SJCRH30 (cell line): ENCODE data around the gene ING1. TPM values are rescaled to one million over a fixed set of nuclear protein-coding genes. Genes with fewer than 3 reads are reported as not detected.
"Not testable (repeated sequence)": the region's sequence is repeated elsewhere in the genome, so short reads cannot be mapped to it uniquely, and the experiment has no call there.

ENCODE experiments used
- DNase-seq, 2 experiments: peaks; one replicate each; pipeline ENCODE4 v3.0.0-alpha.2; 2015 to 2020
- H3K27ac ChIP-seq: fragments of 250-450 bp; sonication (Bioruptor Pico); 2 replicates; pipeline ENCODE4 v1.5.1; 2020; ENCODE audit warnings: mild to moderate bottlenecking, moderate library complexity
- H3K27me3 ChIP-seq: fragments of 250-450 bp; sonication (Bioruptor Pico); 2 replicates; pipeline ENCODE4 v1.5.1; 2020; ENCODE audit warnings: mild to moderate bottlenecking, moderate library complexity
- H3K36me3 ChIP-seq: fragments of 250-450 bp; sonication (Bioruptor Pico); 2 replicates; pipeline ENCODE4 v1.5.1; 2020; ENCODE audit warnings: mild to moderate bottlenecking, moderate library complexity
- H3K4me1 ChIP-seq: fragments of 250-450 bp; sonication (Bioruptor Pico); 2 replicates; pipeline ENCODE4 v1.5.1; 2020; ENCODE audit warnings: mild to moderate bottlenecking, moderate library complexity
- H3K4me3 ChIP-seq: fragments of 250-450 bp; sonication (Bioruptor Pico); 2 replicates; pipeline ENCODE4 v1.5.1; 2020; ENCODE audit warnings: mild to moderate bottlenecking, moderate library complexity
- H3K9me3 ChIP-seq: fragments of 250-450 bp; sonication (Bioruptor Pico); replicated peaks from 2 replicates; pipeline ENCODE4 v1.5.1; 2020; ENCODE audit warnings: mild to moderate bottlenecking, moderate library complexity
- total RNA-seq: library from RNA; depleted of rRNA; stranded (reverse); fragments of >200 nt; shearing (Covaris generic); gene quantifications from 2 replicates; pipeline ENCODE4 v1.2.3, GENCODE V29; 2014

The ING1 gene
- total RNA-seq, 1 experiment from 2014 or later = 12.2 TPM

DNA sequence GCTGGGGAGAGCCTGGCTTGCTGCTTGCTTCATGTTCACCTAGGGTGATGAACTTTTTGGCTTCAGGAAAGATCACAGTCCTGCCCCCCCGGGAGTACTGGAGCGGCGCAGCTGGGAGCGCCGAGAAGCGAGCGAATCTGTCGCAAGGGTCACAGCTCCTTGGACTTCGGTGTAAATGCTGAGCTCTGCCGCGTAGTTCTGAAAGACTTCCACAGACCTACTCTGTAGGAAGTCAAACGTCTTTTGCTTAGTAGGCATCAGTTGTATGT is 2.7 kb downstream of the ING1 start:
- Histone ChIP-seq H3K9me3 (no peaks in the 10 kb centered on the region), H3K4me1 (no peaks in the 10 kb centered on the region)
- DNase-seq = no peak

DNA sequence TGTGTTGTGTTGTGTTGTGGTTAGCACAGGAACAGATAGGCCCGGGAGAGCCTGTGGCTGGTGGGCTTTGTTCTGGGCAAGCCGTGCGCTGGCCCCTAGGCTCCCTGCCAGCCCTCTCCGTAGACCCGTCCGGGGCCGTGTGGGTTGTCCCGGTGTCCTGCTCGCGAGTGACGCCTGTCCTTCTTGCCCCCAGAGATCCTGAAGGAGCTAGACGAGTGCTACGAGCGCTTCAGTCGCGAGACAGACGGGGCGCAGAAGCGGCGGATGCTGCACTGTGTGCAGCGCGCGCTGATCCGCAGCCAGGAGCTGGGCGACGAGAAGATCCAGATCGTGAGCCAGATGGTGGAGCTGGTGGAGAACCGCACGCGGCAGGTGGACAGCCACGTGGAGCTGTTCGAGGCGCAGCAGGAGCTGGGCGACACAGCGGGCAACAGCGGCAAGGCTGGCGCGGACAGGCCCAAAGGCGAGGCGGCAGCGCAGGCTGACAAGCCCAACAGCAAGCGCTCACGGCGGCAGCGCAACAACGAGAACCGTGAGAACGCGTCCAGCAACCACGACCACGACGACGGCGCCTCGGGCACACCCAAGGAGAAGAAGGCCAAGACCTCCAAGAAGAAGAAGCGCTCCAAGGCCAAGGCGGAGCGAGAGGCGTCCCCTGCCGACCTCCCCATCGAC is 5.7 kb downstream of the ING1 start:
- Histone ChIP-seq H3K36me3 (peaks cover 16% of the 10 kb centered on the region), H3K9me3 (no peaks in the 10 kb centered on the region), H3K4me3 (no peak overlapping the region), H3K4me1 (no peaks in the 10 kb centered on the region), H3K27ac (no peak overlapping the region), H3K27me3 (no peaks in the 10 kb centered on the region)
- no peak for DNase-seq

More for the DNA sequence above, 2.7 kb downstream of the ING1 start:
- peak overlapping the region; percentile 63 for H3K27ac ChIP-seq
- H3K27me3 ChIP-seq = no peaks in the 10 kb centered on the region
- H3K36me3 ChIP-seq = peaks cover 11% of the 10 kb centered on the region
- peak overlapping the region; percentile 87 for H3K4me3 ChIP-seq

DNA sequence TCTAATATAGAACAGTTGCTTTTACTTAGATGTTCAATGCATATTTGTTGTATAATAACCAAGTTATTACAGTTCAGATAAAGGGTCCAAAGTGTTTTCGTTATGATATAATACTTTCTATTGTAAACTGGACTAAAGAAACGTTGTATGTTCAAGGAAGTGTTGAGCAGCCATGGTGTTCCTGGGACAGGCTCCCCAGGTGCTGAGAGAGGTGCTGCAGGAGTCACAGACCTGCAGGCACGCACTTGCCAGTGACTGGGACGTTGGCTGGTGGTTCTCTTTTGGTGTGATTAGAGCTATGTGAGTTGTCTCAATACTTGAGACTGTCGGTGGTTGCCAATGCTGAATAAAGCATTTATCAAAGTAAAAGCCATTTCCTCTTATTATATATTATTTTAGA is 9.5 kb downstream of the ING1 start:
- H3K36me3 ChIP-seq = peaks cover 16% of the 10 kb centered on the region
- no peak overlapping the region for H3K27ac ChIP-seq
- H3K27me3 ChIP-seq = no peaks in the 10 kb centered on the region
- no peaks in the 10 kb centered on the region for H3K9me3 ChIP-seq
- no peak overlapping the region for H3K4me3 ChIP-seq
- H3K4me1 ChIP-seq = no peaks in the 10 kb centered on the region
- DNase-seq = no peak

DNA sequence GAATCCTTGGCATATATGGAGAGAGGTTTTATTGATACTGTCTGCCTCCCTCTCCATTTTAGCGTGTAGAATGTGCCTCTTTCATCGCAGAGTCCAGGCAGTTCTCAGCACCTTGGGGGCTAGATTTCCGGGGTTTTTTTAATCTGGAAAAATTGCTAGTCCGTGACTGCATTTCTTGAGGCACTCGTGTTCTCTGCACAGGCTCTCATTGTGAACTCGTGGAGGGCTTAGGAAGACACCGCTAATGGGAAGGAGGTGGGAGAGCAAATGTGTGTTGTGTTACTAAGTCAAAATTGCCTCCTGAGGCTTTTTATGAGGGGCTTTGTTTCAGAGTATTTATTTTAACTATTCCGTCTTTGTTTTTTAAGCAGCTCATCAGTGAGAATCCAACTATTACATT is 10.1 kb downstream of the ING1 start:
- Histone ChIP-seq H3K36me3 (peaks cover 16% of the 10 kb centered on the region), H3K9me3 (no peaks in the 10 kb centered on the region), H3K4me1 (no peaks in the 10 kb centered on the region), H3K27me3 (no peaks in the 10 kb centered on the region), H3K4me3 (no peak overlapping the region), H3K27ac (no peak overlapping the region)
- no peak for DNase-seq

DNA sequence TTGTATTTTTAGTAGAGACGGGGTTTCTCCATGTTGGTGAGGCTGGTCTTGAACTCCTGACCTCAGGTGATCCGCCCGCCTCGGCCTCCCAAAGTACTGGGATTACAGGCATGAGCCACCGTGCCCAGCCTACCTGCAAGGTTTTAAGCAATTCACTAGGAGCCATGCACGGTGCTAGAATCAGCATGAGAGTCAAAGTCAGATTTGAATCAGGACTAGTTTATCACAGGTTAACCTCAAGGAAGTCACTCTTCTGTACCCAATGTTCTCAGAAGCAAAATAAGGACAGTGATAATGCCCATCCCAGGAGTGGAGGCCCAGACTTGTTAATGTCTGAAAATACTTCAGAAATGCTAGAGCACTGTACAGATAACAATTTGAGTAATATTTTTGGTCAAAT is 12.7 kb downstream of the ING1 start:
- H3K36me3 ChIP-seq, H3K4me3 ChIP-seq, H3K27me3 ChIP-seq, H3K27ac ChIP-seq, DNase-seq, H3K9me3 ChIP-seq, H3K4me1 ChIP-seq: not testable (repeated sequence)

DNA sequence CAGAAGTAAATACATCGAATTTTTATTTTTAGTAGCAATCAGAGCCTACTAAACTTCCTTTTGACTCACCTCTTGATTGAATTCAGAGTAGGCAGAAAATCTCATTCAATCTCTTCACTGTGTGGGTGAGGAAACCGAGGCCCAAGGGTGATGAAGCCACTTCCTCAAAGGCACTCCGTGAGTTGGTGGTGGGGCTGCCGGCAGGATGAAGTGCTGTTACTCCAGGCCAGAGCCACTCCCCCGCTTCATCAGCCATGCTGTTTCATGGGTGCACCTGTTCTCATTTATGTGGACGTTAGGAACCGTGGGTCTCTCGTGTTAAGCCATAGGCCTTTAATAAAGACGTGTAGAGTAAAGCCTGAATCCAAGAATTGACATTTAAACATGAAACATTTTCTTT is 13.2 kb downstream of the ING1 start:
- H3K4me1 ChIP-seq = no peaks in the 10 kb centered on the region
- no peaks in the 10 kb centered on the region for H3K9me3 ChIP-seq
- H3K27me3 ChIP-seq = no peaks in the 10 kb centered on the region
- 0 out of 2 replicates have a peak, but pooled peaks cover 5% of the 10 kb centered on the region for H3K36me3 ChIP-seq
- peak in 1 of 2 experiments; percentile 10 for DNase-seq
- H3K4me3 ChIP-seq = no peak overlapping the region
- no peak overlapping the region for H3K27ac ChIP-seq

DNA sequence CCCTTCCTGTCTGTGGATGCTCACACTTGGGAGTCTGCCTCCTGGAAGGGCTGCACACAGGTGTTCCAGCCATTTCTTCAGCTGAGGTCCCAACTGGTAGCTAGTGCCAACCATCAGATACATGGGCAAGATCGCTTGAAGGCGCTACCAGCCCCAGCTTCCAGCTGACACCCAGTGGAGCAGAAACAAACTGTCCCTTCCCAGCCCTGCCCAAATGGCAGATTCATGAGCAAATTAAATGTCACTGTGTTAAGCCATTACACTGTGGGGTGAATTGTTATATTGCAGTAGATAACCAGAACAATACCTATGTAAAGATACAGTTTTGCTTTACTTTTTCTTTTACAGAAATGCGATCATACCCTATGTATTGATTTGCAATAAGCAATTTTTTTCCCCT is 17.6 kb downstream of the ING1 start:
- Histone ChIP-seq H3K27ac (no peak overlapping the region), H3K4me3 (no peak overlapping the region), H3K9me3 (no peaks in the 10 kb centered on the region), H3K4me1 (no peaks in the 10 kb centered on the region), H3K27me3 (no peaks in the 10 kb centered on the region), H3K36me3 (no peaks in the 10 kb centered on the region)
- no peak for DNase-seq

DNA sequence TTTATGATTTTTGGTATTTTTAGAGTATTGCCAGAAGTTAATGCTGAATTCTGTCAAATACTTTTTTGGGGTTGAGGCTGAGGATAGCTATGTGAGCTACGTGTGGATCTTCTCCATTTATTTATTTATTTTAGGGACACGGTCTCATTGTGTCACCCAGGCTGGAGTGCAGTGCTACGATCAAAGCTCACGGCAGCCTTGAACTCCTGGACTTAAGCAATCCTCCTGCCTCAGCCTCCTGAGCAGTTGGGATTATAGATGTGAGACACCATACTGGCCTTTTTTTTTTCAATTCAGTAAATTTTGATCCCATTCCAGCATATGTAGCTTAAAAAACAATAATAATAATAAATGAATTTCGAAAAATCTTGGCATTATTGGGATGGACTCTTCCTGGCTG is 21.1 kb downstream of the ING1 start:
- Histone ChIP-seq H3K4me1 (no peaks in the 10 kb centered on the region), H3K27ac (no peak overlapping the region), H3K36me3 (no peaks in the 10 kb centered on the region), H3K27me3 (no peaks in the 10 kb centered on the region), H3K4me3 (no peak overlapping the region), H3K9me3 (0 out of 2 replicates have a peak, but pooled peaks cover 3% of the 10 kb centered on the region)
- no peak for DNase-seq

DNA sequence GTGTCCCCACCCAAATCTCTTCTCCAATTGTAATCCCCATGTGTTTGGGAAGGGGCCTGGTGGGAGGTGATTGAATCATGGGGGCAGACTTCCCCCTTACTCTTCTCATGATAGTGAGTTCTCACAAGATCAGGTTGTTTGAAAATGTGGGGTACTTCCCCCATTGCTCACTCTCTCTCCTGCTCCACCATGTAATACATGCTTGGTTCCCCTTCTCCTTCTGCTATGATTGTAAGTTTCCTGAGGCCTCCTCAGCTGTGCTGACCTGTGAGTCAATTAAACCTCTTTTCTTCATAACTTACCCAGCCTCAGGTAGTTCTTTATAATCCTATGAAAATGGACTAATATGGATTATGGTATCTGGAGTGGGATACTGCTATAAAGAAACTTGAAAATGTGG is 24.1 kb downstream of the ING1 start:
- DNase-seq = no peak
- Histone ChIP-seq H3K27ac (no peak overlapping the region), H3K36me3 (no peaks in the 10 kb centered on the region), H3K9me3 (0 out of 2 replicates have a peak, but pooled peaks cover 3% of the 10 kb centered on the region), H3K4me1 (no peaks in the 10 kb centered on the region), H3K4me3 (no peak overlapping the region), H3K27me3 (no peaks in the 10 kb centered on the region)

DNA sequence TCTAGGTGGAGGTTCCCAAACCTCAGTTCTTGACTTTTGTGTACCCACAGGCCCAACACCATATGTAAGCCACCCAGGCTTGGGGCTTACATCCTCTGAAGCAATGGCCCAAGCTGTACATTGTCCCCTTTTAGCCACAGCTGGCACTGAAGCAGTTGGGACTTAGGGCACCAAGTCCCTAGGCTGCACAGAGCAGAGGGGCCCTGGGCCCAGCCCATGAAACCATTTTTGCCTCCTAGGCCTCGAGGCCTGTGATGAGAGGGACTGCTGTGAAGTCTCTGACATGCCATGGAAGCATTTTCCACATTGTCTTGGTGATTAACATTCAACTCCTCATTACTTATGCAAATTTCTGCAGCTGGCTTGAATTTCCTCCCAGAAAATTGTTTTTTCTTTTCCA is 30.2 kb downstream of the ING1 start:
- H3K27me3 ChIP-seq = no peaks in the 10 kb centered on the region
- DNase-seq = no peak

DNA sequence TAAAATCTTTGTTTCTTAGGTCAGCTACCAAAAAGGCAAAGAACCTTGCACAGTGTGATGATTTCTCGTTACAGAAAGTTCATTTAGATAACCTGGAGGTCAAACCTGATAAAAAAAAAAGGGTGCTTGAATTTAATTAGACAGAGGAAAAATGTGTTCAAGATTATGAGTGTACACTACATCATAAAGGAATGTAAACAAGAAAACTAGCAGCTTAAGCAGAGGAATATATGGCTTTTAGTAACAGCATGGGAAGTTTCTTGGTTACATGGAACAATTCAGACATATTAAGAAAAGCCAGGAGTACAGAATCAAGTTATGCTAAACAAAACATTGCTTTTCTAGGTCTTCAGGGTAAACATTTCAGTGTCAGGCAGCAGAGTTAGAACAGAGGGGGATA is 32.9 kb downstream of the ING1 start:
- Histone ChIP-seq H3K27ac (no peak overlapping the region), H3K36me3 (no peaks in the 10 kb centered on the region), H3K9me3 (no peaks in the 10 kb centered on the region; the same call in 1 of the 2 replicates), H3K27me3 (no peaks in the 10 kb centered on the region), H3K4me1 (no peaks in the 10 kb centered on the region), H3K4me3 (no peak overlapping the region)
- no peak for DNase-seq

More for the DNA sequence above, 30.2 kb downstream of the ING1 start:
- H3K27ac ChIP-seq = no peak overlapping the region
- H3K9me3 ChIP-seq = no peaks in the 10 kb centered on the region; the same call in 1 of the 2 replicates
- no peak overlapping the region for H3K4me3 ChIP-seq
- H3K36me3 ChIP-seq = no peaks in the 10 kb centered on the region
- H3K4me1 ChIP-seq = no peaks in the 10 kb centered on the region

DNA sequence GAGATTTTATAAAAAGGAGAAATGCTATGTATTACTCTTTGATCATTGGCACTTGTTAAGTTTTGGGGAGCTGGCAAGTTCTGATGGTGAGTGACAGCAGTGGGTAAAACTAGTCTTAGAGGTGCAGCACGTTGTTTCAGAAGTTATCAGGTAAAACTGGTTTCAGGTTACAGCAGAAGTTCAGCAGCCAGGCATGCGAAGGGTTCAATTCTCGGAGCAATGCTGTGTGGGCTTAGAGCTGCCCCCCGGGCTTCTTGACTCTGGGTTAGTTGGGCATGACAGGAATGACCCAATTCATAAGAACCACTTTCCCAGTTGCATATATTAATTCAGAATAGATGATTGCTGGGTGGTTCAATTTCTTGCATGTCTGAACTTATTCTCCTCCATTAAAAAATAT is 34.8 kb downstream of the ING1 start:
- no peaks in the 10 kb centered on the region; the same call in 1 of the 2 replicates for H3K9me3 ChIP-seq
- no peak for DNase-seq
- no peaks in the 10 kb centered on the region for H3K27me3 ChIP-seq
- H3K27ac ChIP-seq = no peak overlapping the region
- no peaks in the 10 kb centered on the region for H3K36me3 ChIP-seq
- H3K4me1 ChIP-seq = no peaks in the 10 kb centered on the region
- no peak overlapping the region for H3K4me3 ChIP-seq

DNA sequence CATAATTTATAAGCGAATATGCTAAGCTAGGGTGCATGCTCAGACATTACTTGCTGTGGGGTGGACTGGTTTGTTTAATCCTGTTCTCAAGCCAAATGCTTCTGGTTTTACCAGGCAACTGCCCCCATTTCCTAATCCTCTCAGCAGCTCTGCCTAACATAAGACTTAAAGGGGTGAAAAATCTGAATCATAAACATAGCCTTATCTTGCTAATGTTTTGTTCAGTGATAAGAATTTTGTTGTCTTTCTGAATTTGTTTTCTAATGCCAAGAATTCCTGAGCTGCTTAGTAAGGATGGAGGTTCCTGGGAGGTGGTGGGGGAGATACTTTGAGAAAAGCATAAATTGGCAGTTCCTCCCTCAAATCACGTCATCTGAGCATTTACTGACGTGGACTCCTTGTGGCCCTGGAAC is 42.7 kb downstream of the ING1 start:
- no peak overlapping the region for H3K27ac ChIP-seq
- H3K27me3 ChIP-seq = no peaks in the 10 kb centered on the region
- no peak for DNase-seq

DNA sequence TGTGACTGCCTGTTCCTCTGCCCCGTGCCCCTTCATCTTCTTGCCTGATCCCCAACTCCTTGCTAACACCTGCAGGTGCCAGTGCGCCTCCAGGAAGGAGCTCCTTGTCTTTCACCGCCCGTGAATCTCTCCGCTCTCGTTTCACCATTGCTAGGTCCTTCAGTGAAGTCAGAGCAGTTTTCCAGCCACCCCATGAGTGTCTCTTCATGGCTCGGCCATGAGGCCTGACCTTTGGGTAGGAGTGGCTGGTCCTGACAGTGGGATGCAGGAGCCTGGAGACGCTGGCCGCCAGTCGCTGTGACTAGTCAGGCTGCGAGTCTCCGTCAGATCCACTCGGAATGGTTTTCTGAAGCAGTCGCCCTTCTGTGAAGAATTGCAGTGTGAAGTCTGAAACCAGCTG is 43.8 kb downstream of the ING1 start:
- no peaks in the 10 kb centered on the region for H3K36me3 ChIP-seq
- no peak overlapping the region for H3K27ac ChIP-seq
- no peaks in the 10 kb centered on the region for H3K27me3 ChIP-seq
- no peak overlapping the region for H3K4me3 ChIP-seq
- no peaks in the 10 kb centered on the region for H3K9me3 ChIP-seq
- H3K4me1 ChIP-seq = no peaks in the 10 kb centered on the region
- no peak for DNase-seq

More for the DNA sequence above, 42.7 kb downstream of the ING1 start:
- H3K4me1 ChIP-seq = no peaks in the 10 kb centered on the region
- H3K9me3 ChIP-seq = no peaks in the 10 kb centered on the region
- H3K4me3 ChIP-seq = no peak overlapping the region
- H3K36me3 ChIP-seq = no peaks in the 10 kb centered on the region

DNA sequence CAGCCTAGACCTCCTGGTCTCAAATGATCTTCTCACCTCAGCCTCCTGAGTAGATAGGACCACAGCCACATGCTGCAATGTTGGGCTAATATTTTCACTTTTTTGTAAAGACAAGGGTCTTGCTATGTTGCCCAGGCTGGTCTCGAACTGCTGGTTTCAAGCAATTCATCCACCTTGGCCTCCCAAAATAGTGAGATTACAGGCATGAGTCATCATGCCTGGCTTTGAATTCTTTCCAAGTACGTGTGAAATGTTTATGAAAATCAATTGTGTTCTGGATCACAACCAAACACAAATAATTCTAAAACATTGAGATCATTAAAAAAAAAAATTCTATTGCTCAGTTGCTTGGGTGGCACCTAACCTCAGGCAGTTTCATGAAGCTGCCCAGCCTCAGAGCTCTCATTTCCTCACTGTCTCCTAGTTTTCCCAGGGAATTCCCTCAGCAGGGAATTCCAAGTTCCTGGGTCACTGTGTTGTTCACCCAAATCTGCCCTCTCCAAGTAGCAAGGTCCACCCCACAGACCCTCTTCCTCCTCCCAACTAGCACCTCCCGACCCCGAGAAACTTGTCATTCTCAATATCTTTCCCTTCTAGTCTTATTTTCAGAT is 44.8 kb downstream of the ING1 start:
- Histone ChIP-seq H3K27ac (no peak overlapping the region), H3K27me3 (no peaks in the 10 kb centered on the region), H3K36me3 (no peaks in the 10 kb centered on the region), H3K4me1 (no peaks in the 10 kb centered on the region), H3K9me3 (no peaks in the 10 kb centered on the region), H3K4me3 (no peak overlapping the region)
- DNase-seq = no peak

DNA sequence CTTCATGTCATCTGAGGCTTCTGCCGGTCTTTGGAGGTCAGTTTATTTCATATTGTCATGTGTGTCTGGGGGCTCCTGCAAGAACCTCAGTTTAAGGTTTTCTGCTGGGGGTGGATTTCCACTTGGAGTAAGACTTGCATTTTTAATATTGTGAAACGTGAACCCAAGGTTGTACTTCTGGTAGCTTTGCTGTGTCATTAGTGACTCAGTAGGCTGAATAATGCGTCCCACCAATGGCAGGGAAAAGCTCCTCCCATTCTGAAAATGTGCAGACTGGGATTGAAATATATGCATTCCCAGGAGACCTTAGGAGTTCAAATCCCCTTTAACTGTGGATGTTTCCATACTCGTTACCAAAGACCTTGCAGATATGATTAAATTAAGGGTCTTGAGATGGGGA is 46.2 kb downstream of the ING1 start:
- Histone ChIP-seq H3K27me3 (no peaks in the 10 kb centered on the region), H3K4me3 (no peak overlapping the region), H3K9me3 (no peaks in the 10 kb centered on the region), H3K36me3 (no peaks in the 10 kb centered on the region), H3K27ac (no peak overlapping the region), H3K4me1 (no peaks in the 10 kb centered on the region)
- no peak for DNase-seq
